GM12878 (cell line): ENCODE measurements around the gene GZMM. TPM values are rescaled to one million over a fixed set of nuclear protein-coding genes. Genes with fewer than 3 reads are reported as not detected.
A peak's percentile ranks its signal among the peaks of the same experiment; 100 is the strongest.

Experiments
- ATAC-seq: fragments of 200-7000 bp; cut with Tn5 transposase; 3 replicates; pipeline ENCODE4 v1.9.1; 2020; ENCODE audit warnings: mild to moderate bottlenecking, moderate library complexity
- BruUV-seq: library from RNA; stranded (reverse); fragments of 400-500 nt; replicated peaks from 2 replicates; lab custom pipeline; 2021; lab: Mats Ljungman, UMichigan
- CTCF ChIA-PET: fragments of 300-600 bp; sonication (Branson Sonifier 250); formaldehyde crosslinking; extraction: SDS; loops from one replicate; lab custom pipeline; 2021; ENCODE audit warnings: inconsistent platforms; lab: Yijun Ruan, JAX
- POLR2A ChIA-PET: fragments of 350-600 bp; formaldehyde crosslinking; extraction: SDS; loops from one replicate; lab custom pipeline; 2021; ENCODE audit warnings: inconsistent platforms; lab: Charles Lee
- RAD21 ChIA-PET: fragments of 300-600 bp; sonication (Branson Sonifier 250); formaldehyde crosslinking; loops from one replicate; lab custom pipeline; 2023; ENCODE audit warnings: antibody characterized with exemption; ENCODE audit not compliant: unreplicated experiment; lab: Charles Lee
- SMC1A ChIA-PET: fragments of 300-600 bp; sonication (Branson Sonifier 250); formaldehyde crosslinking; loops from one replicate; lab custom pipeline; 2023; ENCODE audit not compliant: unreplicated experiment, uncharacterized antibody; lab: Charles Lee
- DNase-seq: peaks from one replicate; pipeline ENCODE4 v3.0.0-alpha.2; 2011; ENCODE audit warnings: low read depth, low spot score
- FAIRE-seq: peaks from 3 replicates; lab custom pipeline; 2011; peaks lifted over from hg19 to GRCh38; lab: Jason Lieb, UNC
- H2AFZ ChIP-seq: 2 replicates; pipeline ENCODE4 v1.6.0; 2011; ENCODE audit warnings: low read depth, low read length, control low read depth; ENCODE audit not compliant: control insufficient read depth
- H3K27ac ChIP-seq: 2 replicates; pipeline ENCODE4 v1.5.1; 2011; ENCODE audit warnings: control low read depth; ENCODE audit not compliant: control insufficient read depth, insufficient read depth
- H3K27me3 ChIP-seq, 2 experiments: replicated peaks in 1 of 2; 2 replicates each; pipeline versions ENCODE4 v1.6.0 to v1.6.1; 2011; ENCODE audit warnings: low read length in 1 of 2; ENCODE audit not compliant: control insufficient read depth in 2 of 2, insufficient read depth in 2 of 2
- H3K36me3 ChIP-seq, 2 experiments: 2 replicates each; pipeline ENCODE4 v1.5.1; 2011; ENCODE audit warnings: low read length in 1 of 2; ENCODE audit not compliant: control insufficient read depth in 2 of 2, insufficient read depth in 2 of 2
- H3K4me1 ChIP-seq: 2 replicates; pipeline ENCODE4 v1.6.1; 2011; ENCODE audit warnings: mild to moderate bottlenecking, low read length, moderate library complexity, mixed read lengths; ENCODE audit not compliant: control insufficient read depth, insufficient read depth
- H3K4me2 ChIP-seq: 2 replicates; pipeline ENCODE4 v1.6.0; 2011; ENCODE audit warnings: control low read depth; ENCODE audit not compliant: control insufficient read depth, insufficient read depth
- H3K4me3 ChIP-seq: fragments of 200-600 bp; sonication (generic); 2 replicates; pipeline ENCODE4 v1.5.1; 2016
- H3K79me2 ChIP-seq: 2 replicates; pipeline ENCODE4 v1.6.0; 2011; ENCODE audit warnings: low read length; ENCODE audit not compliant: control insufficient read depth, insufficient read depth
- H3K9ac ChIP-seq: 2 replicates; pipeline ENCODE4 v1.8.0; 2011; ENCODE audit warnings: low read length, control low read depth, mixed read lengths; ENCODE audit not compliant: control insufficient read depth, insufficient read depth
- H3K9me3 ChIP-seq: replicated peaks from 3 replicates; pipeline ENCODE4 v1.5.1; 2011; ENCODE audit warnings: mild to moderate bottlenecking, low read length; ENCODE audit not compliant: control insufficient read depth, insufficient read depth
- H4K20me1 ChIP-seq: 2 replicates; pipeline ENCODE4 v1.6.0; 2011; ENCODE audit not compliant: control insufficient read depth, insufficient read depth
- BCL11A ChIP-seq: IDR thresholded peaks from 2 replicates; pipeline ENCODE4 v1.6.1; 2011; ENCODE audit warnings: low read depth, low read length
- BMI1 ChIP-seq: fragments of 450-650 bp; IDR thresholded peaks from 2 replicates; pipeline ENCODE4 v1.6.1; 2016; ENCODE audit warnings: mild to moderate bottlenecking, moderate library complexity, borderline replicate concordance
- EED ChIP-seq: sonication (generic); IDR thresholded peaks from 2 replicates; pipeline ENCODE4 v1.6.1; 2016; ENCODE audit warnings: antibody characterized with exemption, low read depth
- ELK1 ChIP-seq: IDR thresholded peaks from 2 replicates; pipeline ENCODE4 v1.6.1; 2012; ENCODE audit warnings: low read depth, low read length, improper control_type of control experiment
- ETV6 ChIP-seq, 2 experiments: fragments of 450-650 bp in 1 of 2; IDR thresholded peaks in 1 of 2; conservative IDR thresholded peaks in 1 of 2; 2 replicates each; pipeline ENCODE4 v1.6.1; 2014; ENCODE audit warnings: antibody characterized with exemption in 1 of 2, borderline replicate concordance in 1 of 2, low read depth in 1 of 2, mild to moderate bottlenecking in 1 of 2, moderate library complexity in 1 of 2
- EZH2 ChIP-seq: IDR thresholded peaks from 2 replicates; pipeline ENCODE4 v1.6.1; 2012; ENCODE audit warnings: low read depth, mild to moderate bottlenecking, control low read depth, inconsistent platforms, low read length, borderline replicate concordance; ENCODE audit not compliant: control insufficient read depth
- GATAD2B ChIP-seq: fragments of 450-650 bp; conservative IDR thresholded peaks from 2 replicates; pipeline ENCODE4 v1.6.1; 2017; ENCODE audit warnings: low read depth, mild to moderate bottlenecking, moderate library complexity
- KDM1A ChIP-seq: fragments of 200-600 bp; sonication (generic); IDR thresholded peaks from 2 replicates; pipeline ENCODE4 v1.6.1; 2016; ENCODE audit warnings: borderline replicate concordance
- LARP7 ChIP-seq: fragments of 450-650 bp; IDR thresholded peaks from 2 replicates; pipeline ENCODE4 v1.6.1; 2017; ENCODE audit warnings: mild to moderate bottlenecking
- MTA2 ChIP-seq: fragments of 450-650 bp; IDR thresholded peaks from 2 replicates; pipeline ENCODE4 v1.6.1; 2016; ENCODE audit warnings: low read depth, mild to moderate bottlenecking, moderate library complexity
- NR2C1 ChIP-seq: fragments of 450-650 bp; IDR thresholded peaks from 2 replicates; pipeline ENCODE4 v1.6.1; 2017; ENCODE audit warnings: antibody characterized with exemption, mild to moderate bottlenecking, moderate library complexity
- NRF1 ChIP-seq: conservative IDR thresholded peaks from 2 replicates; pipeline ENCODE4 v1.6.1; 2011; ENCODE audit warnings: mild to moderate bottlenecking, low read depth, low read length, improper control_type of control experiment
- PAX8 ChIP-seq: fragments of 450-650 bp; IDR thresholded peaks from 2 replicates; pipeline ENCODE4 v1.6.1; 2017; ENCODE audit warnings: mild to moderate bottlenecking, moderate library complexity
- POLR2AphosphoS5 ChIP-seq: IDR thresholded peaks from 2 replicates; pipeline ENCODE4 v1.6.1; 2011; ENCODE audit warnings: mild to moderate bottlenecking, low read length, inconsistent platforms
- RB1 ChIP-seq: fragments of 450-650 bp; formaldehyde crosslinking; IDR thresholded peaks from 2 replicates; pipeline ENCODE4 v1.6.1; 2017; ENCODE audit warnings: mild to moderate bottlenecking, borderline replicate concordance
- SMAD5 ChIP-seq: IDR thresholded peaks from 2 replicates; pipeline ENCODE4 v1.6.1; 2016; ENCODE audit warnings: antibody characterized with exemption, low read depth
- TCF7 ChIP-seq: IDR thresholded peaks from 2 replicates; pipeline ENCODE4 v1.6.1; 2014; ENCODE audit warnings: antibody characterized with exemption, borderline replicate concordance
- ZNF274 ChIP-seq: IDR thresholded peaks from one replicate; pipeline ENCODE4 v1.8.0; 2011; ENCODE audit not compliant: insufficient read length, insufficient read depth
- ZNF622 ChIP-seq: fragments of 450-650 bp; IDR thresholded peaks from 2 replicates; pipeline ENCODE4 v1.6.1; 2017; ENCODE audit warnings: mild to moderate bottlenecking, inconsistent platforms
- WGBS: methylation state at CpG from one replicate; pipeline ENCODE4 v1.1.6; 2016; ENCODE audit warnings: low lambda C conversion rate; ENCODE audit not compliant: insufficient replicate concordance, insufficient coverage; ENCODE audit errors: missing lambda C conversion rate; 5-methylcytosine and 5-hydroxymethylcytosine counted together
- in situ Hi-C: fragments of 300-500 bp; cut with MboI; formaldehyde crosslinking; loops from 9 replicates; pipeline ENCODE4 v1.14.3; 2018; ENCODE audit warnings: mixed read lengths
- intact Hi-C: fragments of 100-400 bp; cut with micrococcal nuclease; formaldehyde crosslinking; loops from one replicate; pipeline ENCODE4 v1.14.2; 2022; ENCODE audit not compliant: unreplicated experiment
- polyA plus RNA-seq, 11 experiments: library from polyadenylated mRNA; depleted of rRNA in 4 of 11; unstranded in 6 of 11; stranded (reverse) in 5 of 11; fragments of >200 nt; fragmentation: Nextera tagmentation in 4 of 11; fragmentation: Illumina TruSeq in 1 of 11; extraction: Ambion mirVana in 4 of 11; extraction: Trizol in 1 of 11; gene quantifications; 1 replicate in 1 of 11; 2 replicates in 10 of 11; pipeline versions ENCODE4 v1.2.1 to v1.2.3, GENCODE V29; 2011 to 2016; ENCODE audit warnings: inconsistent platforms in 2 of 11, missing spikeins in 2 of 11, low read depth in 1 of 11
- total RNA-seq, 4 experiments: library from RNA; depleted of rRNA in 3 of 4; stranded (reverse); fragments of >200 nt in 3 of 4; fragmentation: Illumina TruSeq in 1 of 4; extraction: Trizol in 1 of 4; gene quantifications; 2 replicates each; pipeline versions ENCODE4 v1.2.1 to v1.2.3, GENCODE V29; 2013 to 2021
- TF ChIP-seq, protein P1 (sequence below): IDR thresholded peaks from 2 replicates; pipeline ENCODE4 v1.6.1; 2011; ENCODE audit warnings: low read depth, low read length, improper control_type of control experiment, borderline replicate concordance
- TF ChIP-seq, protein P2 (sequence below): fragments of 450-650 bp; IDR thresholded peaks from 2 replicates; pipeline ENCODE4 v1.6.1; 2017; ENCODE audit warnings: mild to moderate bottlenecking

The GZMM gene
- total and polyA plus RNA-seq, 10 of the 15 experiments (the other 5 are each of a cell fraction or from before 2014, with no cell fraction given): 0.09 to 0.48 (median 0.23) TPM; not detected in 7

GRCh38 chr19:532561-533363 is 11.1 kb upstream of the GZMM start:
- peak; percentile 57 for ATAC-seq
- peak; percentile 44 for FAIRE-seq
- Histone ChIP-seq H3K4me2 (peak overlapping the region; percentile 77), H3K27ac (peak overlapping the region; percentile 47), H4K20me1 (no peaks in the 10 kb centered on the region), H3K4me3 (peak overlapping the region; percentile 97), H3K27me3 (no peaks in the 10 kb centered on the region), H3K36me3 (peaks cover 0 to 5% of the 10 kb centered on the region in 2 experiments; a peak in 3 of 4 replicates), H3K9me3 (no peaks in the 10 kb centered on the region; the same call in 2 of the 3 replicates), H3K9ac (peak overlapping the region; percentile 88), H3K79me2 (peaks cover 27% of the 10 kb centered on the region), H2AFZ (peak overlapping the region; percentile 59), H3K4me1 (peaks cover 8% of the 10 kb centered on the region)
- no peak for DNase-seq
- in situ Hi-C loops: no loop called here
- ChIA-PET CTCF (interaction anchor here (0.9 to 7.4 kb wide), 9 partner anchors 10 to 74 kb away, joined by 3 to 42 read pairs (median 4); partner anchors contain the start of gene TPGS1), RAD21 (interaction anchor here (2.1 to 2.4 kb wide), 3 partner anchors 22 to 42 kb away, joined by 7 to 17 read pairs (median 10); no protein-coding TSS in a partner anchor), SMC1A (interaction anchor here (1.1 to 2.9 kb wide), 4 partner anchors 22 to 79 kb away, joined by 3 to 20 read pairs (median 8); no protein-coding TSS in a partner anchor), POLR2A (interaction anchor here (0.5 to 2.9 kb wide), 6 partner anchors 22 to 912 kb away, joined by 3 to 13 read pairs (median 3); no protein-coding TSS in a partner anchor)
- intact Hi-C loops: loop anchor here (5.0 kb wide), 1 partner anchor 40 kb away; the partner anchor contains the start of gene BSG
- WGBS: 2% methylated on average over 43 of the region's 47 CpGs
- BruUV-seq: no TSS peak
- TF ChIP-seq RB1: no peak
- no peak for TF ChIP-seq NRF1
- no peak for TF ChIP-seq EED
- TF ChIP-seq ELK1: no peak
- TF ChIP-seq BCL11A: no peak
- TF ChIP-seq MTA2: no peak
- TF ChIP-seq EZH2: no peak
- no peak for TF ChIP-seq ZNF622
- TF ChIP-seq LARP7: no peak
- no peak; the same call in 1 of the 2 replicates for TF ChIP-seq POLR2AphosphoS5
- TF ChIP-seq SMAD5: no peak
- TF ChIP-seq, protein P1, sequence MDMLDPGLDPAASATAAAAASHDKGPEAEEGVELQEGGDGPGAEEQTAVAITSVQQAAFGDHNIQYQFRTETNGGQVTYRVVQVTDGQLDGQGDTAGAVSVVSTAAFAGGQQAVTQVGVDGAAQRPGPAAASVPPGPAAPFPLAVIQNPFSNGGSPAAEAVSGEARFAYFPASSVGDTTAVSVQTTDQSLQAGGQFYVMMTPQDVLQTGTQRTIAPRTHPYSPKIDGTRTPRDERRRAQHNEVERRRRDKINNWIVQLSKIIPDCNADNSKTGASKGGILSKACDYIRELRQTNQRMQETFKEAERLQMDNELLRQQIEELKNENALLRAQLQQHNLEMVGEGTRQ: no peak
- no peak for TF ChIP-seq PAX8
- TF ChIP-seq KDM1A: no peak
- TF ChIP-seq NR2C1: 0 out of 2 replicates have a peak, but pooled peaks have one; percentile 19
- TF ChIP-seq, protein P2, sequence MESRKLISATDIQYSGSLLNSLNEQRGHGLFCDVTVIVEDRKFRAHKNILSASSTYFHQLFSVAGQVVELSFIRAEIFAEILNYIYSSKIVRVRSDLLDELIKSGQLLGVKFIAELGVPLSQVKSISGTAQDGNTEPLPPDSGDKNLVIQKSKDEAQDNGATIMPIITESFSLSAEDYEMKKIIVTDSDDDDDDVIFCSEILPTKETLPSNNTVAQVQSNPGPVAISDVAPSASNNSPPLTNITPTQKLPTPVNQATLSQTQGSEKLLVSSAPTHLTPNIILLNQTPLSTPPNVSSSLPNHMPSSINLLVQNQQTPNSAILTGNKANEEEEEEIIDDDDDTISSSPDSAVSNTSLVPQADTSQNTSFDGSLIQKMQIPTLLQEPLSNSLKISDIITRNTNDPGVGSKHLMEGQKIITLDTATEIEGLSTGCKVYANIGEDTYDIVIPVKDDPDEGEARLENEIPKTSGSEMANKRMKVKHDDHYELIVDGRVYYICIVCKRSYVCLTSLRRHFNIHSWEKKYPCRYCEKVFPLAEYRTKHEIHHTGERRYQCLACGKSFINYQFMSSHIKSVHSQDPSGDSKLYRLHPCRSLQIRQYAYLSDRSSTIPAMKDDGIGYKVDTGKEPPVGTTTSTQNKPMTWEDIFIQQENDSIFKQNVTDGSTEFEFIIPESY: no peak
- no peak for TF ChIP-seq TCF7
- TF ChIP-seq ETV6 (conservative IDR thresholded peaks at IDR 0.05 in 1 of 2, IDR thresholded peaks at IDR 0.05 in 1 of 2; ENCODE audit: borderline replicate concordance in 1 of 2, low read depth in 1 of 2): no peak
- no peak for TF ChIP-seq GATAD2B
- no peak for TF ChIP-seq ZNF274
- TF ChIP-seq BMI1: no peak
